ENCODE measurements around the gene SUSD1.

Gene SUSD1

GRCh38 chr9:112174222-112174964 is 704 bp downstream of the SUSD1 start:
- Histone ChIP-seq H2AK5ac (ENCODE audit: low read length, severe bottlenecking) (peak overlapping the region; percentile 76), H2BK15ac (ENCODE audit: low read depth, poor library complexity, severe bottlenecking) (peak overlapping the region; percentile 100), H3K4me1 (ENCODE audit: control insufficient read depth, insufficient read depth, low read depth, low read length) (peaks cover 29% of the 10 kb centered on the region), H3K9me3 (ENCODE audit: control insufficient read depth, low read length) (no peaks in the 10 kb centered on the region), H4K8ac (ENCODE audit: low read length) (peak overlapping the region; percentile 80), H3K79me1 (replicated peaks; ENCODE audit: low read length, poor library complexity, severe bottlenecking) (peaks cover 24% of the 10 kb centered on the region), H3K23ac (ENCODE audit: low read length in 2 of 2) (no peak overlapping the region), H3K36me3 (ENCODE audit: control insufficient read depth in 1 of 2, insufficient read depth in 2 of 2, low read depth in 1 of 2, low read length in 2 of 2) (no peaks in the 10 kb centered on the region), H2BK12ac (ENCODE audit: low read length in 2 of 2) (peak overlapping the region; percentile 24 to 29), H3K27ac (ENCODE audit: low read length, poor library complexity, severe bottlenecking) (peak overlapping the region; percentile 61), H3K18ac (ENCODE audit: low read depth in 1 of 2, low read length in 2 of 2) (peak overlapping the region; percentile 78 to 96), H3K4ac (ENCODE audit: low read depth in 1 of 2, low read length in 2 of 2) (peak overlapping the region; percentile 60 to 91), H2BK5ac (ENCODE audit: low read depth, low read length, poor library complexity, severe bottlenecking) (peak overlapping the region; percentile 89), H4K91ac (ENCODE audit: low read length) (peak overlapping the region; percentile 25), H3K27me3 (ENCODE audit: control insufficient read depth in 1 of 2, insufficient read depth in 1 of 2, low read length in 2 of 2) (no peaks in the 10 kb centered on the region), H3K4me2 (ENCODE audit: low read length, poor library complexity, severe bottlenecking) (peak overlapping the region; percentile 34), H3K14ac (ENCODE audit: low read length in 2 of 2) (peak overlapping the region in 1 of 2 experiments; percentile 35), H3K9ac (ENCODE audit: low read length) (peak overlapping the region; percentile 61), H2BK120ac (ENCODE audit: low read depth, low read length) (peak overlapping the region; percentile 94), H2AFZ (ENCODE audit: low read depth, low read length) (no peak overlapping the region), H3K4me3 (ENCODE audit: insufficient read depth in 1 of 2, low read depth in 1 of 2, low read length in 2 of 2) (peak overlapping the region; percentile 73 to 74)
- DNase-seq: peak; percentile 65
- WGBS: 16% methylated on average over 28 of the region's 42 CpGs

- Histone ChIP-seq H2AFZ (ENCODE audit: low read depth, low read length) (no peak overlapping the region), H3K36me3 (ENCODE audit: control insufficient read depth in 1 of 2, insufficient read depth in 2 of 2, low read depth in 1 of 2, low read length in 2 of 2) (no peaks in the 10 kb centered on the region), H2BK120ac (ENCODE audit: low read depth, low read length) (no peak overlapping the region), H3K23ac (ENCODE audit: low read length in 2 of 2) (no peak overlapping the region), H3K18ac (ENCODE audit: low read depth in 1 of 2, low read length in 2 of 2) (no peak overlapping the region), H3K4me2 (ENCODE audit: low read length, poor library complexity, severe bottlenecking) (peak overlapping the region; percentile 37), H2BK5ac (ENCODE audit: low read depth, low read length, poor library complexity, severe bottlenecking) (no peak overlapping the region), H4K8ac (ENCODE audit: low read length) (no peak overlapping the region), H3K4ac (ENCODE audit: low read depth in 1 of 2, low read length in 2 of 2) (no peak overlapping the region), H3K9ac (ENCODE audit: low read length) (no peak overlapping the region), H2BK15ac (ENCODE audit: low read depth, poor library complexity, severe bottlenecking) (no peak overlapping the region), H3K79me1 (replicated peaks; ENCODE audit: low read length, poor library complexity, severe bottlenecking) (peaks cover 24% of the 10 kb centered on the region), H3K4me3 (ENCODE audit: insufficient read depth in 1 of 2, low read depth in 1 of 2, low read length in 2 of 2) (peak overlapping the region in 1 of 2 experiments; percentile 74), H4K91ac (ENCODE audit: low read length) (no peak overlapping the region), H2AK5ac (ENCODE audit: low read length, severe bottlenecking) (peak overlapping the region; percentile 30), H3K27ac (ENCODE audit: low read length, poor library complexity, severe bottlenecking) (no peak overlapping the region), H3K27me3 (ENCODE audit: control insufficient read depth in 1 of 2, insufficient read depth in 1 of 2, low read length in 2 of 2) (no peaks in the 10 kb centered on the region), H3K9me3 (ENCODE audit: control insufficient read depth, low read length) (no peaks in the 10 kb centered on the region), H3K14ac (ENCODE audit: low read length in 2 of 2) (no peak overlapping the region), H2BK12ac (ENCODE audit: low read length in 2 of 2) (peak overlapping the region in 1 of 2 experiments; percentile 29), H3K4me1 (ENCODE audit: control insufficient read depth, insufficient read depth, low read depth, low read length) (peaks cover 30% of the 10 kb centered on the region)
- 92% methylated on average over 18 of the region's 18 CpGs for WGBS
- no peak for DNase-seq
Measured at GRCh38 chr9:112173489-112174221, 1.4 kb downstream of the SUSD1 start.

DNA sequence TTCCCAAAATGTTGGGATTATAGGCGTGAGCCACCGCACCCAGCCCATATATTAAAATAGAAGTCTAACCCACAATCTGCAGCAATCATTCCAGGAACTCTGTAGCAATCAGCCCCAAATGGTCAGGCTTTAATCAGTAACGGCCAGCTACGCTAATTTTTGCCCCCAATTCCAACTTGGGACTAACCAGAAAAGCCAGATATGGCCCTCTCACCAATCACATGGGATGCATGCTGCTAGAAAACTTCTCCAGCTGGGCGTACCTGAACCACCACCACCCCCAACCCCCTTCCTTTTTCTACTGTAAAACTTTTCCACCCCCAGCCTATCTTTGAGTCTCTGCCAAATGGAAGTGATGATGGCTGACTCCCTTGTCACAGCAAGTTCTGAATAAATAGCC is 4.1 kb downstream of the SUSD1 start:
- Histone ChIP-seq H2AFZ (ENCODE audit: low read depth, low read length) (no peak overlapping the region), H3K9me3 (ENCODE audit: control insufficient read depth, low read length) (no peaks in the 10 kb centered on the region), H2AK5ac (ENCODE audit: low read length, severe bottlenecking) (no peak overlapping the region), H3K9ac (ENCODE audit: low read length) (no peak overlapping the region), H2BK120ac (ENCODE audit: low read depth, low read length) (no peak overlapping the region), H3K23ac (ENCODE audit: low read length in 2 of 2) (no peak overlapping the region), H2BK12ac (ENCODE audit: low read length in 2 of 2) (no peak overlapping the region), H3K18ac (ENCODE audit: low read depth in 1 of 2, low read length in 2 of 2) (no peak overlapping the region), H3K4ac (ENCODE audit: low read depth in 1 of 2, low read length in 2 of 2) (no peak overlapping the region), H2BK5ac (ENCODE audit: low read depth, low read length, poor library complexity, severe bottlenecking) (no peak overlapping the region), H3K4me3 (ENCODE audit: insufficient read depth in 1 of 2, low read depth in 1 of 2, low read length in 2 of 2) (no peak overlapping the region), H4K91ac (ENCODE audit: low read length) (no peak overlapping the region), H3K14ac (ENCODE audit: low read length in 2 of 2) (no peak overlapping the region), H3K27ac (ENCODE audit: low read length, poor library complexity, severe bottlenecking) (no peak overlapping the region), H3K27me3 (ENCODE audit: control insufficient read depth in 1 of 2, insufficient read depth in 1 of 2, low read length in 2 of 2) (no peaks in the 10 kb centered on the region), H3K4me2 (ENCODE audit: low read length, poor library complexity, severe bottlenecking) (no peak overlapping the region), H3K79me1 (replicated peaks; ENCODE audit: low read length, poor library complexity, severe bottlenecking) (peaks cover 37% of the 10 kb centered on the region), H3K36me3 (ENCODE audit: control insufficient read depth in 1 of 2, insufficient read depth in 2 of 2, low read depth in 1 of 2, low read length in 2 of 2) (no peaks in the 10 kb centered on the region), H2BK15ac (ENCODE audit: low read depth, poor library complexity, severe bottlenecking) (no peak overlapping the region), H3K4me1 (ENCODE audit: control insufficient read depth, insufficient read depth, low read depth, low read length) (peaks cover 27% of the 10 kb centered on the region), H4K8ac (ENCODE audit: low read length) (no peak overlapping the region)
- WGBS: 99% methylated on average over 5 of the region's 5 CpGs
- no peak for DNase-seq

GRCh38 chr9:112170235-112170634 is 4.9 kb downstream of the SUSD1 start:
- no peak overlapping the region for H2BK12ac ChIP-seq (ENCODE audit: low read length in 2 of 2)
- peak overlapping the region; percentile 47 for H4K8ac ChIP-seq (ENCODE audit: low read length)
- H2BK5ac ChIP-seq (ENCODE audit: low read depth, low read length, poor library complexity, severe bottlenecking): no peak overlapping the region
- peak overlapping the region; percentile 3 for H3K27ac ChIP-seq (ENCODE audit: low read length, poor library complexity, severe bottlenecking)
- H3K79me1 ChIP-seq (replicated peaks; ENCODE audit: low read length, poor library complexity, severe bottlenecking): peaks cover 38% of the 10 kb centered on the region
- H3K9ac ChIP-seq (ENCODE audit: low read length): no peak overlapping the region
- no peak overlapping the region for H2BK120ac ChIP-seq (ENCODE audit: low read depth, low read length)
- H2AK5ac ChIP-seq (ENCODE audit: low read length, severe bottlenecking): no peak overlapping the region
- DNase-seq: no peak
- no peaks in the 10 kb centered on the region for H3K9me3 ChIP-seq (ENCODE audit: control insufficient read depth, low read length)
- no peak overlapping the region for H2BK15ac ChIP-seq (ENCODE audit: low read depth, poor library complexity, severe bottlenecking)
- H3K4me1 ChIP-seq (ENCODE audit: control insufficient read depth, insufficient read depth, low read depth, low read length): peaks cover 21% of the 10 kb centered on the region
- no peak overlapping the region for H3K4ac ChIP-seq (ENCODE audit: low read depth in 1 of 2, low read length in 2 of 2)
- no peaks in the 10 kb centered on the region for H3K36me3 ChIP-seq (ENCODE audit: control insufficient read depth in 1 of 2, insufficient read depth in 2 of 2, low read depth in 1 of 2, low read length in 2 of 2)
- H3K18ac ChIP-seq (ENCODE audit: low read depth in 1 of 2, low read length in 2 of 2): no peak overlapping the region
- no peak overlapping the region for H3K4me3 ChIP-seq (ENCODE audit: insufficient read depth in 1 of 2, low read depth in 1 of 2, low read length in 2 of 2)
- no peak overlapping the region for H4K91ac ChIP-seq (ENCODE audit: low read length)
- no peaks in the 10 kb centered on the region for H3K27me3 ChIP-seq (ENCODE audit: control insufficient read depth in 1 of 2, insufficient read depth in 1 of 2, low read length in 2 of 2)
- no peak overlapping the region for H3K23ac ChIP-seq (ENCODE audit: low read length in 2 of 2)
- H3K4me2 ChIP-seq (ENCODE audit: low read length, poor library complexity, severe bottlenecking): peak overlapping the region; percentile 7
- no peak overlapping the region for H2AFZ ChIP-seq (ENCODE audit: low read depth, low read length)
- WGBS: 85% methylated on average over 4 of the region's 4 CpGs
- no peak overlapping the region for H3K14ac ChIP-seq (ENCODE audit: low read length in 2 of 2)
